ENCODE measurements around the gene CCDC57. TPM values are rescaled to one million over a fixed set of nuclear protein-coding genes. Genes with fewer than 3 reads are reported as not detected.

Gene CCDC57
- total RNA-seq, 2 donors from 2014 or later: 5.1 to 7.4 TPM

DNA sequence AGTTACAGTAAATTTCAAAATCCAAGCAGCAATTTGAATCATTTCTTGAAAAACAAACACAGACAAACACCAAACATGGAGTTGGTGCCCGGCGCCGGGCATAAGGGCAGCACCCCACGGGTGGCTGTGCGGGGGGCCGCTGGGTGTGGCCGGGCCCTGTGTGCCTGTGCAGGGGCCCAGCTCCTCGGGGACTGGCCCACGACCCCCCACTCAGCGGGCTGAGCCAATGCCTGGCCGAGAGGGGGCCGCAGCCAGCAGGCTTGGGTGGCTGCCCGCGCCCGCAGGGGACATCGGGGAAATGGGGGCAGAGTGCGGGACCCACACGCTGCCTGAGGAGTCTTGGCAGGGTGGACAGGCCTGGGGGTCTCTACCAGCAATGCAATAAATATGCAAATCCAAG, 134.2 kb downstream of the CCDC57 start:
- Histone ChIP-seq H3K36me3 (peaks cover 41% of the 10 kb centered on the region), H3K4me1 (no peaks in the 10 kb centered on the region), H3K27me3 (no peaks in the 10 kb centered on the region), H3K27ac (no peak overlapping the region), H3K4me3 (no peak overlapping the region), H3K9me3 (no peaks in the 10 kb centered on the region)
- TF ChIP-seq, protein P1, sequence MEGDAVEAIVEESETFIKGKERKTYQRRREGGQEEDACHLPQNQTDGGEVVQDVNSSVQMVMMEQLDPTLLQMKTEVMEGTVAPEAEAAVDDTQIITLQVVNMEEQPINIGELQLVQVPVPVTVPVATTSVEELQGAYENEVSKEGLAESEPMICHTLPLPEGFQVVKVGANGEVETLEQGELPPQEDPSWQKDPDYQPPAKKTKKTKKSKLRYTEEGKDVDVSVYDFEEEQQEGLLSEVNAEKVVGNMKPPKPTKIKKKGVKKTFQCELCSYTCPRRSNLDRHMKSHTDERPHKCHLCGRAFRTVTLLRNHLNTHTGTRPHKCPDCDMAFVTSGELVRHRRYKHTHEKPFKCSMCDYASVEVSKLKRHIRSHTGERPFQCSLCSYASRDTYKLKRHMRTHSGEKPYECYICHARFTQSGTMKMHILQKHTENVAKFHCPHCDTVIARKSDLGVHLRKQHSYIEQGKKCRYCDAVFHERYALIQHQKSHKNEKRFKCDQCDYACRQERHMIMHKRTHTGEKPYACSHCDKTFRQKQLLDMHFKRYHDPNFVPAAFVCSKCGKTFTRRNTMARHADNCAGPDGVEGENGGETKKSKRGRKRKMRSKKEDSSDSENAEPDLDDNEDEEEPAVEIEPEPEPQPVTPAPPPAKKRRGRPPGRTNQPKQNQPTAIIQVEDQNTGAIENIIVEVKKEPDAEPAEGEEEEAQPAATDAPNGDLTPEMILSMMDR (IDR thresholded peaks at IDR 0.05): no peak
- no peak for DNase-seq (ENCODE audit: low spot score)

DNA sequence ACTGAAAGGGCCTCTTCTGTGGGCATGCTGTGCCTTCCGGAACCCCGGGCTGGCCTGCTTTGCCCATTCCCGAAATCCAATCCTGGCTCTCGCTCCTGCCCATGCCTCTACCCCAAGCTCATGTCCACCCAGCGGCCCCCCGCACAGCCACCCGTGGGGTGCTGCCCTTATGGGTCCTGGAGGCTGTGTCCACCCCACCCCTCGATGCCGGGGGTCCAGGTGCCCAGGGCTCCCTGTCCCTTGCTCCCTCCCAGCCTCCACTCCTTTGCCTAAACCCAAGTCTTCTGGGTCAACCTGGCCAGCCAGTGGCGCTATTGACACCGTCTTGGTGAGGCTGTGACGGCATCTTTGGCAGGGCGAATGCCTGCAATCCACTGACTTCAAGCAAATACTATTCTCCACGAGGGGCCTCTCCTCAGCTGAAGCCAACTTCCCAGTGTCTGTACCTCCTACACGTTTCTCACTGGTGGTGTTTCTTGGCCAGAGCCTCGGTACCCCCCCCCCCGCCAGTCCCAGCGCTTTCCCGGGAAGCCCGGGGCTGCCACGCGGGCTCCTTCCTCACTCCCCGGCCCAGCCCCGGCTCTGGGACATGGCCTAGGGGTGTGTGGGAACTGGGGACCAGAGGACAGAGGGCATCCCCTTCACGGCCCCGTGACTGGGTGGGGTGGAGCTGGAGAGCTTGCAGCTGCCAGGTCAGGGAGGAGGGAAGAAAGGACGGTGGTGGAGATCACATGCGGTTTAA, 134.9 kb downstream of the CCDC57 start:
- H3K27ac ChIP-seq: no peak overlapping the region
- H3K36me3 ChIP-seq: peaks cover 35% of the 10 kb centered on the region
- no peak overlapping the region for H3K4me3 ChIP-seq
- TF ChIP-seq, protein P1 (IDR thresholded peaks at IDR 0.05): no peak
- H3K9me3 ChIP-seq: no peaks in the 10 kb centered on the region
- no peaks in the 10 kb centered on the region for H3K27me3 ChIP-seq
- H3K4me1 ChIP-seq: no peaks in the 10 kb centered on the region
- no peak for DNase-seq (ENCODE audit: low spot score)

DNA sequence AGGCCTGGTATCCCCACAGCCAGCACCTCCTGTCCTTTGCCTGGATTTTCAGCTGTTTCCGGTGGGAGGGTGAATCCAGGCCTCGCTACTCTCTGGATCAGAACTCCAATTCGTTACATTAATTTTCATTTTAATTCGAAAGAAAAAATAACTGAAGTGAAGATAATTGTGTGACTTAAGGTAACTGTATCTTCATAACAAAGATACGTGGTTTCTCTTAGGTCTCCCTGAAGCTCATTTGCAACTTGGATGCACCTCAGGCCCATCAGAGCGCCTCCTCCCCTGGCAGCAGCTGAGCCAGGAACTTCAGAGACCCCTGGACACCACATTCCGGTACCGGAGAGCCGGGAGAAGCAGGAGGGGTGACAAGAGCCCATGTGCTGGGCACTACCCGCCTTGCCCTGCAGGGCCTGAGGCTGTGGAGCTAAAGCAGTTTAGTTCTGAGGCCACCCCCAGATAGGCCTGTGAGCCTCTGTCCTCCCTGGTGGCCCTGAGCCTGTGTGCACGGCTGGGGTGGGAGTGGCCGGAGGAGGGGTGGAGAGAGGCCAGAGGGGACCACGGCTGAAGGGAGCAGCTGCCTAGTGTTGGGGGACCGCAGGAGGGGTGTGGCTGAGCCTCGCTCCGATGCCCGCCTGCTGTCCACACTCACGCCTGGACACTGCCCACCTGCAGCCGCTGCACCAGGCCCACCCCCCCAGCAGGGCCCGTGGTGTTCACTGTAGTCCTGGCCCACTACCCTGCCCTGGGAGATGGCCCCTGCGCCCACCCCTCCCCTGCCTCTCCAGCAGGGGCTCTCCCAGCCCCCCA, 135.7 kb downstream of the CCDC57 start:
- no peak overlapping the region for H3K4me3 ChIP-seq
- no peak overlapping the region for H3K27ac ChIP-seq
- no peak for DNase-seq (ENCODE audit: low spot score)
- no peaks in the 10 kb centered on the region for H3K9me3 ChIP-seq
- H3K4me1 ChIP-seq: no peaks in the 10 kb centered on the region
- TF ChIP-seq, protein P1 (IDR thresholded peaks at IDR 0.05): no peak
- H3K27me3 ChIP-seq: no peaks in the 10 kb centered on the region
- peaks cover 27% of the 10 kb centered on the region for H3K36me3 ChIP-seq

DNA sequence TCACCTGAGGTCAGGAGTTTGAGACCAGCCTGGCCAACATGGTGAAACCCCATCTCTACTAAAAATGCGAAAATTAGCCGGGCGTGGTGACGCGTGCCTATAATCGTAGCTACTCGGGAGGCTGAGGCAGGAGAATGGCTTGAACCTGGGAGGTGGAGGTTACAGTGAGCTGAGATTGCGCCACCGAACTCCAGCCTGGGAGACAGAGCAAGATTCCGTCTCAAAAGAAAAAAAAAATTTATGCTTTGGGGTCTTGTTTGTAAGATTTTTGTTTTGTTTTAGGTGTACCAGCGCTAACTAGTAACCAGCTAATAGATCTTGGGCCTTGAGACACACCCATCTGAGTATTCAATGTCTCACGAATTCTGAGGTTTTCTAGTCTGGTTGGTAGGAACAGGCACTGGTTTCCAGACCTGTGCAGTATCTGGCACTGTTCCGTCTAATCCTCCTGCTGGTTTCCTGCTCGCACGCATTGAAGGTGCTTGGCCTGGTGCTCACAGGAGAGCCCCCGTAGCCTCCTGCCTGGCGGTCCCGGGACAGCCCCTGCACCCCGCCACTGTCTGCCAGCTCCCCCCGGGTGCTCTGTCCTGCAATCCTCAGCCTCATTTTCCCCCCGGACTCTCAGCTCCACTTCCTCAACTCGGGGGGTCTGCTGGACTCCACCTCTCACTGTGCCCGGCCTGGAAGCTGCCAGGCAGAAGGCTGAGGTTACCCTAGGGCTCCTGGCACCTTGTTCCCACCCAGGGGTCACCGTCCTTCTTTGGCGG, 136.4 kb downstream of the CCDC57 start:
- no peak overlapping the region for H3K4me3 ChIP-seq
- DNase-seq (ENCODE audit: low spot score): no peak
- H3K9me3 ChIP-seq: no peaks in the 10 kb centered on the region
- peaks cover 21% of the 10 kb centered on the region for H3K36me3 ChIP-seq
- TF ChIP-seq, protein P1 (IDR thresholded peaks at IDR 0.05): no peak
- H3K27me3 ChIP-seq: no peaks in the 10 kb centered on the region
- no peaks in the 10 kb centered on the region for H3K4me1 ChIP-seq
- no peak overlapping the region for H3K27ac ChIP-seq

DNA sequence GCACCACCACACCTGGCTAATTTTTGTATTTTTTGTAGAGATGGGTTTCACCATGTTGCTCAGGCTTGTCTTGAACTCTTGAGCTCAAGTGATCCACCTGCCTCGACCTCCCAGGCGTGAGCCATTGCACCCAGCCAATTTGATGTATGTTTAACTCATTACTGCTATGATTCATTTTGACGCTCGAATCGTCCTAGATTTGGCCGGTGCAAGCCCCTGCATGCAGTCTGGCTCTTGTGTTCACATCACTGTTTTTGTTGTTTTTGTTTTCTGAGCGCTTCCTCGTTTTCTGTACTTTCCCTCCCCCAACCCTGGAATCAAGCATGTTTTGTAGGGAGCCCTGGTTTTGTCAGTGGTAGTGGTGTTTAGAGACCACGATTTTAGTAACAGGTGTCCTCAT, 139.2 kb downstream of the CCDC57 start:
- no peak overlapping the region for H3K27ac ChIP-seq
- H3K4me3 ChIP-seq: no peak overlapping the region
- H3K27me3 ChIP-seq: no peaks in the 10 kb centered on the region
- no peak for DNase-seq (ENCODE audit: low spot score)
- H3K4me1 ChIP-seq: no peaks in the 10 kb centered on the region
- TF ChIP-seq, protein P1 (IDR thresholded peaks at IDR 0.05): no peak
- H3K9me3 ChIP-seq: no peaks in the 10 kb centered on the region
- no peaks in the 10 kb centered on the region for H3K36me3 ChIP-seq

Data from right atrium auricular region (tissue), 2 donors.